NCI-H2171 treated with DMSO at 0.1 percent for 48 hours (cell line): Measurements from ENCODE around the gene IQCH.
A peak's percentile ranks its signal among the peaks of the same experiment; 100 is the strongest.
"Not testable (repeated sequence)": the region's sequence is repeated elsewhere in the genome, so short reads cannot be mapped to it uniquely, and the experiment has no call there.

Experiments used
- DNase-seq: peaks from one replicate; lab custom pipeline; 2025; lab: John Stamatoyannopoulos, UW

The IQCH gene

GRCh38 chr15:67246606-67247005 lies 8.0 kb upstream of the IQCH start:
- DNase-seq = not testable (repeated sequence)

GRCh38 chr15:67248011-67248505 lies 6.5 kb upstream of the IQCH start:
- no peak for DNase-seq

- DNase-seq = no peak
These were observed 4.8 kb upstream of the IQCH start for GRCh38 chr15:67249830-67250229.

GRCh38 chr15:67251318-67251717 lies 3.3 kb upstream of the IQCH start:
- DNase-seq = no peak

GRCh38 chr15:67253101-67253500 lies 1.5 kb upstream of the IQCH start:
- DNase-seq = no peak

GRCh38 chr15:67253549-67254237 lies 893 bp upstream of the IQCH start:
- DNase-seq = peak; percentile 58

- no peak for DNase-seq
These were observed 1.5 kb downstream of the IQCH start for GRCh38 chr15:67256051-67256450.

GRCh38 chr15:67258412-67258811 lies 3.8 kb downstream of the IQCH start:
- DNase-seq = not testable (repeated sequence)

GRCh38 chr15:67259379-67259778 lies 4.8 kb downstream of the IQCH start:
- no peak for DNase-seq

- no peak for DNase-seq
These were observed 5.2 kb downstream of the IQCH start for GRCh38 chr15:67259806-67260205.

GRCh38 chr15:67266870-67267269 lies 12.3 kb downstream of the IQCH start:
- no peak for DNase-seq

- DNase-seq = no peak
These were observed 12.9 kb downstream of the IQCH start for GRCh38 chr15:67267440-67267839.

- DNase-seq = no peak
These were observed 13.7 kb downstream of the IQCH start for GRCh38 chr15:67267951-67268941.

- DNase-seq = no peak
These were observed 19.6 kb downstream of the IQCH start for GRCh38 chr15:67274236-67274635.

- DNase-seq = no peak
These were observed 22.1 kb downstream of the IQCH start for GRCh38 chr15:67276666-67277065.

- no peak for DNase-seq
These were observed 25.6 kb downstream of the IQCH start for GRCh38 chr15:67280217-67280616.

- no peak for DNase-seq
These were observed 27.1 kb downstream of the IQCH start for GRCh38 chr15:67281714-67282113.

- DNase-seq = not testable (repeated sequence)
These were observed 31.0 kb downstream of the IQCH start for GRCh38 chr15:67285625-67286024.

- not testable (repeated sequence) for DNase-seq
These were observed 31.8 kb downstream of the IQCH start for GRCh38 chr15:67286400-67286799.

GRCh38 chr15:67290319-67290718 lies 35.7 kb downstream of the IQCH start:
- DNase-seq = no peak

GRCh38 chr15:67296188-67296587 lies 41.6 kb downstream of the IQCH start:
- DNase-seq = no peak

GRCh38 chr15:67296684-67297083 lies 42.1 kb downstream of the IQCH start:
- no peak for DNase-seq
